ENCODE results near the gene G6PD.
"Not testable (repeated sequence)": the region's sequence is repeated elsewhere in the genome, so short reads cannot be mapped to it uniquely, and the experiment has no call there.

- TF ChIP-seq CTCF, POLR2A (IDR thresholded peaks at IDR 0.05): not testable (repeated sequence)
Measured at GRCh38 chrX:154582994-154583393, 36.3 kb upstream of the G6PD start.
